H9 (cell line): Measurements from ENCODE around the gene LGALS4. TPM values are rescaled to one million over a fixed set of nuclear protein-coding genes. Genes with fewer than 3 reads are reported as not detected.

Experiments
- DNase-seq: peaks from one replicate; pipeline ENCODE4 v3.0.0-alpha.2; 2017
- H2AFZ ChIP-seq: one replicate; pipeline ENCODE4 v1.6.1; 2013; ENCODE audit warnings: mild to moderate bottlenecking, low read length, control low read depth, moderate library complexity
- H2AK5ac ChIP-seq: 2 replicates; pipeline ENCODE4 v1.6.1; 2013; ENCODE audit warnings: low read length, control low read depth, mixed read lengths; ENCODE audit not compliant: insufficient read length
- H2BK120ac ChIP-seq: one replicate; pipeline ENCODE4 v1.6.1; 2013; ENCODE audit warnings: low read depth, mild to moderate bottlenecking, low read length, control low read depth, inconsistent platforms; ENCODE audit not compliant: poor library complexity, severe bottlenecking
- H2BK12ac ChIP-seq: 2 replicates; pipeline ENCODE4 v1.6.1; 2013; ENCODE audit warnings: low read length, control low read depth, mixed read lengths, low read depth; ENCODE audit not compliant: insufficient read length
- H2BK15ac ChIP-seq: 2 replicates; pipeline ENCODE4 v1.6.1; 2013; ENCODE audit warnings: low read depth, low read length, control low read depth
- H2BK20ac ChIP-seq: one replicate; pipeline ENCODE4 v1.6.1; 2013; ENCODE audit warnings: low read depth, mild to moderate bottlenecking, low read length, control low read depth, inconsistent platforms; ENCODE audit not compliant: poor library complexity, severe bottlenecking
- H2BK5ac ChIP-seq: 2 replicates; pipeline ENCODE4 v1.6.1; 2013; ENCODE audit warnings: low read length, control low read depth, mixed read lengths; ENCODE audit not compliant: insufficient read length
- H3K14ac ChIP-seq: 2 replicates; pipeline ENCODE4 v1.6.1; 2013; ENCODE audit warnings: low read length, control low read depth; ENCODE audit not compliant: insufficient read depth
- H3K18ac ChIP-seq: 2 replicates; pipeline ENCODE4 v1.6.1; 2013; ENCODE audit warnings: low read depth, mild to moderate bottlenecking, mixed read lengths, low read length, control low read depth; ENCODE audit not compliant: insufficient read length
- H3K23ac ChIP-seq: 2 replicates; pipeline ENCODE4 v1.6.1; 2013; ENCODE audit warnings: low read length, control low read depth, mixed read lengths, low read depth; ENCODE audit not compliant: insufficient read length
- H3K23me2 ChIP-seq: 2 replicates; pipeline ENCODE4 v1.6.1; 2013; ENCODE audit warnings: low read depth, mild to moderate bottlenecking, mixed read lengths, low read length, control low read depth; ENCODE audit not compliant: insufficient read length, poor library complexity, severe bottlenecking
- H3K27ac ChIP-seq: 2 replicates; pipeline ENCODE4 v1.5.1; 2013; ENCODE audit warnings: low read length, control low read depth, mixed read lengths, low read depth; ENCODE audit not compliant: insufficient read length
- H3K27me3 ChIP-seq: 2 replicates; pipeline ENCODE4 v1.6.1; 2013; ENCODE audit warnings: low read length, control low read depth, inconsistent platforms; ENCODE audit not compliant: insufficient read depth
- H3K4ac ChIP-seq: 2 replicates; pipeline ENCODE4 v1.6.1; 2013; ENCODE audit warnings: low read depth, mild to moderate bottlenecking, control low read depth, inconsistent platforms, low read length, moderate library complexity
- H3K4me1 ChIP-seq: 2 replicates; pipeline ENCODE4 v1.6.1; 2013; ENCODE audit warnings: low read length, control low read depth, inconsistent platforms; ENCODE audit not compliant: insufficient read depth
- H3K4me2 ChIP-seq: 2 replicates; pipeline ENCODE4 v1.6.1; 2013; ENCODE audit warnings: low read length, control low read depth, mixed read lengths; ENCODE audit not compliant: insufficient read length, insufficient read depth
- H3K56ac ChIP-seq: 2 replicates; pipeline ENCODE4 v1.6.1; 2013; ENCODE audit warnings: low read depth, mild to moderate bottlenecking, mixed read lengths, low read length, control low read depth; ENCODE audit not compliant: insufficient read length
- H3K79me1 ChIP-seq: 2 replicates; pipeline ENCODE4 v1.6.1; 2013; ENCODE audit warnings: low read depth, mild to moderate bottlenecking, moderate library complexity, low read length, control low read depth, inconsistent platforms; ENCODE audit not compliant: insufficient read depth, poor library complexity, severe bottlenecking
- H3K79me2 ChIP-seq: 2 replicates; pipeline ENCODE4 v1.6.1; 2013; ENCODE audit warnings: low read length, control low read depth, inconsistent platforms; ENCODE audit not compliant: insufficient read depth
- H3K9ac ChIP-seq: 2 replicates; pipeline ENCODE4 v1.6.1; 2013; ENCODE audit warnings: low read length, control low read depth, mixed read lengths; ENCODE audit not compliant: insufficient read length; ENCODE audit errors: extremely low read depth
- H3K9me3 ChIP-seq: one replicate; pipeline ENCODE4 v1.6.1; 2013; ENCODE audit warnings: low read depth, low read length, inconsistent platforms; ENCODE audit not compliant: control insufficient read depth
- H3T11ph ChIP-seq: one replicate; pipeline ENCODE4 v1.6.1; 2013; ENCODE audit warnings: mild to moderate bottlenecking, low read length, control low read depth, inconsistent platforms
- H4K20me1 ChIP-seq: one replicate; pipeline ENCODE4 v1.6.1; 2013; ENCODE audit not compliant: control insufficient read depth, insufficient read length, insufficient read depth
- H4K5ac ChIP-seq: 2 replicates; pipeline ENCODE4 v1.6.1; 2013; ENCODE audit warnings: low read depth, mild to moderate bottlenecking, mixed read lengths, low read length, control low read depth; ENCODE audit not compliant: insufficient read length
- H4K8ac ChIP-seq: replicated peaks from 2 replicates; pipeline ENCODE4 v1.6.1; 2013; ENCODE audit warnings: low read length, control low read depth, mixed read lengths, low read depth; ENCODE audit not compliant: insufficient read length
- H4K91ac ChIP-seq: 2 replicates; pipeline ENCODE4 v1.6.1; 2013; ENCODE audit warnings: low read depth, mild to moderate bottlenecking, moderate library complexity, mixed read lengths, low read length, control low read depth; ENCODE audit not compliant: insufficient read length
- H3K27ac Mint-ChIP-seq, 3 experiments: 2 replicates in 2 of 3; 3 replicates in 1 of 3; pipeline ENCODE4 v1.8.0; 2020 to 2021; ENCODE audit warnings: mixed read lengths in 3 of 3, mild to moderate bottlenecking in 1 of 3, moderate library complexity in 1 of 3
- H3K27me3 Mint-ChIP-seq: 2 replicates; pipeline ENCODE4 v1.8.0; 2021; ENCODE audit warnings: low read depth, mild to moderate bottlenecking, moderate library complexity, mixed read lengths
- H3K36me3 Mint-ChIP-seq, 3 experiments: 2 replicates in 2 of 3; 3 replicates in 1 of 3; pipeline ENCODE4 v1.8.0; 2020 to 2021; ENCODE audit warnings: low read depth in 3 of 3, mixed read lengths in 3 of 3; ENCODE audit not compliant: insufficient read depth in 1 of 3
- H3K4me1 Mint-ChIP-seq, 2 experiments: 2 replicates each; pipeline ENCODE4 v1.8.0; 2020; ENCODE audit warnings: mixed read lengths in 2 of 2
- H3K4me3 Mint-ChIP-seq, 2 experiments: 2 replicates in 1 of 2; 3 replicates in 1 of 2; pipeline ENCODE4 v1.8.0; 2020 to 2021; ENCODE audit warnings: mild to moderate bottlenecking in 2 of 2, mixed read lengths in 2 of 2, moderate library complexity in 1 of 2
- H3K9me3 Mint-ChIP-seq, 2 experiments: 2 replicates in 1 of 2; 3 replicates in 1 of 2; pipeline ENCODE4 v1.8.0; 2020; ENCODE audit warnings: mild to moderate bottlenecking in 2 of 2, mixed read lengths in 2 of 2, moderate library complexity in 1 of 2
- WGBS: extraction: QIAGEN DNeasy Blood & Tissue Kit; methylation state at CpG from one replicate; pipeline ENCODE4 v1.1.7; 2013; ENCODE audit warnings: missing lambda C conversion rate, low lambda C conversion rate, mixed read lengths; ENCODE audit not compliant: insufficient read length; ENCODE audit errors: extremely low coverage; 5-methylcytosine and 5-hydroxymethylcytosine counted together
- total RNA-seq: library from RNA; stranded (reverse); gene quantifications from 2 replicates; pipeline ENCODE4 v1.2.1, GENCODE V29; 2021
- TF ChIP-seq, protein P1 (sequence below): fragments of 200-600 bp; sonication (generic); conservative IDR thresholded peaks from 3 replicates; pipeline ENCODE4 v1.8.0; 2021; ENCODE audit warnings: antibody characterized with exemption, mild to moderate bottlenecking

LGALS4 gene
- total RNA-seq, 1 experiment from 2014 or later: 0.68 TPM

DNA sequence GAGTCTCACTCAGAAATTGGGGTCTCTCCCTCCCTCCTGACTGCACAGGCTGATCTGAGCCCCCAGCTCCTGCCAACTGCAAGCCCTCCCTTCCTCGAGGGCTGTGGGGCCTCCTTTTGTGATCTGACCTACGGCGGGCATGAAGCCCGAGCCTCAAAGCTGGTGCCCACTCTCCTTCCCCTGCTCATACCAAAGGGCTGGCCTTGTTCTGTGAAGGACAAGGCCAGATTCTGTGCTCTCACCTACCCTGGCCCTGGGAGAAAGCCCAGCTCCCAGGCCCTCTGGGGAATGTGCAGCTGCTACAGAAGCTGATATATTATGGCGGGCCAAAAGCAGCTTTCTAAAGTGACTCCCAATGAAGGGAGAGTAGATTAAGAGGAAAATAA is 27.8 kb upstream of the LGALS4 start:
- Histone ChIP-seq H3K9ac (no peak overlapping the region), H3K4me1 (no peaks in the 10 kb centered on the region), H4K5ac (no peak overlapping the region), H2BK120ac (no peak overlapping the region), H3K14ac (no peak overlapping the region), H3K27me3 (no peaks in the 10 kb centered on the region), H4K8ac (no peak overlapping the region), H2BK12ac (no peak overlapping the region), H2AK5ac (no peak overlapping the region), H3K9me3 (no peaks in the 10 kb centered on the region), H2BK5ac (no peak overlapping the region), H4K20me1 (peaks cover 2% of the 10 kb centered on the region), H3K23ac (no peak overlapping the region), H3K18ac (no peak overlapping the region), H3K27ac (no peak overlapping the region), H2AFZ (no peak overlapping the region), H3K4ac (no peak overlapping the region), H3K79me2 (no peaks in the 10 kb centered on the region), H3K79me1 (peaks cover 3% of the 10 kb centered on the region), H3K56ac (no peak overlapping the region), H3K23me2 (no peaks in the 10 kb centered on the region), H3T11ph (no peak overlapping the region), H2BK20ac (no peak overlapping the region), H3K4me2 (no peak overlapping the region), H4K91ac (no peak overlapping the region), H2BK15ac (no peak overlapping the region)
- Mint-ChIP-seq H3K27ac (peak overlapping the region in 1 of 3 experiments; percentile 71; a peak in 2 of 7 replicates), H3K36me3 (peaks cover 91 to 99% (median 97%) of the 10 kb centered on the region in 3 experiments), H3K27me3 (peaks cover 2% of the 10 kb centered on the region; the same call in 1 of the 2 replicates), H3K9me3 (no peaks in the 10 kb centered on the region; a peak in 1 of 5 replicates), H3K4me3 (no peak overlapping the region; a peak in 1 of 5 replicates), H3K4me1 (peaks cover 4 to 7% of the 10 kb centered on the region in 2 experiments; a peak in 3 of 4 replicates)
- no peak for DNase-seq
- WGBS: no CpG with 5 or more reads among the region's 5 CpGs
- TF ChIP-seq, protein P1, sequence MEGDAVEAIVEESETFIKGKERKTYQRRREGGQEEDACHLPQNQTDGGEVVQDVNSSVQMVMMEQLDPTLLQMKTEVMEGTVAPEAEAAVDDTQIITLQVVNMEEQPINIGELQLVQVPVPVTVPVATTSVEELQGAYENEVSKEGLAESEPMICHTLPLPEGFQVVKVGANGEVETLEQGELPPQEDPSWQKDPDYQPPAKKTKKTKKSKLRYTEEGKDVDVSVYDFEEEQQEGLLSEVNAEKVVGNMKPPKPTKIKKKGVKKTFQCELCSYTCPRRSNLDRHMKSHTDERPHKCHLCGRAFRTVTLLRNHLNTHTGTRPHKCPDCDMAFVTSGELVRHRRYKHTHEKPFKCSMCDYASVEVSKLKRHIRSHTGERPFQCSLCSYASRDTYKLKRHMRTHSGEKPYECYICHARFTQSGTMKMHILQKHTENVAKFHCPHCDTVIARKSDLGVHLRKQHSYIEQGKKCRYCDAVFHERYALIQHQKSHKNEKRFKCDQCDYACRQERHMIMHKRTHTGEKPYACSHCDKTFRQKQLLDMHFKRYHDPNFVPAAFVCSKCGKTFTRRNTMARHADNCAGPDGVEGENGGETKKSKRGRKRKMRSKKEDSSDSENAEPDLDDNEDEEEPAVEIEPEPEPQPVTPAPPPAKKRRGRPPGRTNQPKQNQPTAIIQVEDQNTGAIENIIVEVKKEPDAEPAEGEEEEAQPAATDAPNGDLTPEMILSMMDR: no peak
